SJSA1 (cell line): ENCODE results near the gene RAD51B. TPM values are rescaled to one million over a fixed set of nuclear protein-coding genes. Genes with fewer than 3 reads are reported as not detected.

Experiments
- DNase-seq, 2 experiments: peaks; one replicate each; pipeline ENCODE4 v3.0.0-alpha.2; 2015 to 2020; ENCODE audit warnings: low spot score in 2 of 2, low read depth in 1 of 2
- H3K27ac ChIP-seq: fragments of 250-450 bp; sonication (Bioruptor Pico); 2 replicates; pipeline ENCODE4 v1.5.1; 2020; ENCODE audit warnings: mild to moderate bottlenecking, moderate library complexity
- H3K27me3 ChIP-seq: fragments of 250-450 bp; sonication (Bioruptor Pico); replicated peaks from 2 replicates; pipeline ENCODE4 v1.5.1; 2020; ENCODE audit warnings: mild to moderate bottlenecking, moderate library complexity
- H3K36me3 ChIP-seq: fragments of 250-450 bp; sonication (Bioruptor Pico); 2 replicates; pipeline ENCODE4 v1.5.1; 2020; ENCODE audit warnings: mild to moderate bottlenecking
- H3K4me1 ChIP-seq: fragments of 250-450 bp; sonication (Bioruptor Pico); replicated peaks from 2 replicates; pipeline ENCODE4 v1.6.1; 2021; ENCODE audit warnings: mild to moderate bottlenecking
- H3K4me3 ChIP-seq: fragments of 250-450 bp; sonication (Bioruptor Pico); 2 replicates; pipeline ENCODE4 v1.5.1; 2020; ENCODE audit warnings: mild to moderate bottlenecking
- H3K9me3 ChIP-seq: fragments of 250-450 bp; sonication (Bioruptor Pico); replicated peaks from 2 replicates; pipeline ENCODE4 v1.5.1; 2020; ENCODE audit warnings: mild to moderate bottlenecking
- total RNA-seq: library from RNA; depleted of rRNA; stranded (reverse); fragments of >200 nt; shearing (Covaris generic); gene quantifications from 2 replicates; pipeline ENCODE4 v1.2.3, GENCODE V29; 2014

The RAD51B gene
- total RNA-seq, 1 experiment from 2014 or later = 4.7 TPM

GRCh38 chr14:68728342-68729106 is 908.9 kb downstream of the RAD51B start:
- Histone ChIP-seq H3K27me3 (no peaks in the 10 kb centered on the region), H3K9me3 (no peaks in the 10 kb centered on the region), H3K27ac (no peak overlapping the region), H3K36me3 (no peaks in the 10 kb centered on the region), H3K4me3 (no peak overlapping the region), H3K4me1 (no peaks in the 10 kb centered on the region)
- DNase-seq = no peak

DNA sequence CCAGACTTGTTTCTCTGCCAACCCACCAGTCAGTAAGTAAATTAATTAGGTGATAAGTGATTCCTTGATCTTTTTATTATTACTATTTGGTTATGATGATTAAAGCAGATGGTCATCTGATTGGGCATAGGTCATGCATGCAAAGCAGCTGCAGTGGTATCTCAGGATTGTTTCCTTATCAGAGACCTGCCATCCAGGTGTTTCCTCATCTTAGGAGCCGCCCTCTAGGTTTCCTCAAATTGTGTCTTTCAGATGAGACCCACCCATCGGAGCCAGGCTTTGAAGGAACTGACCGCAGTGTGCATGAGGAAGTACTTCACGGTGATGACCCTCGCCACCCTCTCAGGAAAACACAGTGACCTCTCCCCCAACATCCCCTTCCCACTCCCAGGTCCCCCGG is 910.0 kb downstream of the RAD51B start:
- DNase-seq = no peak

GRCh38 chr14:68730348-68730747 is 910.8 kb downstream of the RAD51B start:
- DNase-seq = no peak
- Histone ChIP-seq H3K27ac (no peak overlapping the region), H3K36me3 (no peaks in the 10 kb centered on the region), H3K4me1 (no peaks in the 10 kb centered on the region), H3K9me3 (no peaks in the 10 kb centered on the region), H3K27me3 (no peaks in the 10 kb centered on the region), H3K4me3 (no peak overlapping the region)

More for the DNA sequence above, 910.0 kb downstream of the RAD51B start:
- Histone ChIP-seq H3K4me1 (no peaks in the 10 kb centered on the region), H3K27ac (no peak overlapping the region), H3K36me3 (no peaks in the 10 kb centered on the region), H3K4me3 (no peak overlapping the region), H3K9me3 (no peaks in the 10 kb centered on the region), H3K27me3 (no peaks in the 10 kb centered on the region)

- H3K4me1 ChIP-seq = peaks cover 3% of the 10 kb centered on the region
- no peak for DNase-seq
- no peaks in the 10 kb centered on the region for H3K27me3 ChIP-seq
- no peaks in the 10 kb centered on the region for H3K36me3 ChIP-seq
- no peak overlapping the region for H3K4me3 ChIP-seq
- no peak overlapping the region for H3K27ac ChIP-seq
- H3K9me3 ChIP-seq = no peaks in the 10 kb centered on the region
Observed at GRCh38 chr14:68730811-68731425, 911.3 kb downstream of the RAD51B start.

- Histone ChIP-seq H3K36me3 (no peaks in the 10 kb centered on the region), H3K27me3 (no peaks in the 10 kb centered on the region), H3K4me1 (peaks cover 6% of the 10 kb centered on the region), H3K27ac (no peak overlapping the region), H3K9me3 (no peaks in the 10 kb centered on the region), H3K4me3 (no peak overlapping the region)
- no peak for DNase-seq
Observed at GRCh38 chr14:68733086-68733914, 913.7 kb downstream of the RAD51B start.

DNA sequence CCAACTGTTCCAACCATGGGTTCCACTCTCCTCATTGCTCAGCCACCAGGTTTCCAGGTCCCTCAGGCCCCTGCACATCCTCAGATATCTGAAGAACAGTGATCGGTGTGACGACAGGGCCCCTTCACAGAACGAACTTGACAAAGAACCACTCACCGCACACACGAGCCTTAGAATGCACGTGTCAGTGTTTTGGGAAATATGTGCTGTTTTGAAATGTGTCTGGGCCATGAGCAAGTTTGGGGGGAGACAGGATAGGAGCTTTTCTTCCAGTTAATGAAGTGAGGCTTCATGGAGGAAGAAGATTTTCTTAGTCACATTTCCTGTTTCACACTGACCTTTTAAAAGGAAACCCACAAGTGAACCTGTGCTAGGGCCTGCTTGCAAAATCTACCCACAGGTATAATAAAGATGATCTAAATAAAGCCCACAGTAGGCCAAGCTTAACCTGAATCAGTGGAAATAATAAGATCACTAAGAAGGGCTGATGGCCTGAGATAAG is 914.7 kb downstream of the RAD51B start:
- Histone ChIP-seq H3K27ac (no peak overlapping the region), H3K4me3 (no peak overlapping the region), H3K36me3 (no peaks in the 10 kb centered on the region), H3K4me1 (peaks cover 6% of the 10 kb centered on the region), H3K27me3 (no peaks in the 10 kb centered on the region), H3K9me3 (no peaks in the 10 kb centered on the region)
- DNase-seq = no peak

DNA sequence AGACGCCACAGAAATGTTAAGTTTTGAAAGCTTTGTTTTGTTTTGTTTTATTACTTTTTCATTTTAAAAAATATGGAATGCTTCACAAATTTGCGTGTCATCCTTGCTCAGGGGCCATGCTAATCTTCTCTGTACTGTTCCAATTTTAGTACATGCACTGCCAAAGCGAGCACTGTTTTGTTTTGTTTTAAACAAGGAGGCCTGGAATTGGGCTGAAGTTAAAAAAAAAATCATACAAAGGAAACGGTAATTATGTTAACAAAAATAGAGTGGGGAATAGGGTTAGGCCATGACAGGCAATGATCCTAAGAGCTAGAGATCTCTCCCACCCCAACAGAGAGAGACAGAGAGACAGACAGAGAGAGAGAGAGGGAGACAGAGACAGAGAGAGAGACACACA is 916.3 kb downstream of the RAD51B start:
- Histone ChIP-seq H3K4me3 (no peak overlapping the region), H3K4me1 (peaks cover 6% of the 10 kb centered on the region), H3K27ac (no peak overlapping the region), H3K36me3 (no peaks in the 10 kb centered on the region), H3K27me3 (no peaks in the 10 kb centered on the region), H3K9me3 (no peaks in the 10 kb centered on the region)
- DNase-seq = no peak

DNA sequence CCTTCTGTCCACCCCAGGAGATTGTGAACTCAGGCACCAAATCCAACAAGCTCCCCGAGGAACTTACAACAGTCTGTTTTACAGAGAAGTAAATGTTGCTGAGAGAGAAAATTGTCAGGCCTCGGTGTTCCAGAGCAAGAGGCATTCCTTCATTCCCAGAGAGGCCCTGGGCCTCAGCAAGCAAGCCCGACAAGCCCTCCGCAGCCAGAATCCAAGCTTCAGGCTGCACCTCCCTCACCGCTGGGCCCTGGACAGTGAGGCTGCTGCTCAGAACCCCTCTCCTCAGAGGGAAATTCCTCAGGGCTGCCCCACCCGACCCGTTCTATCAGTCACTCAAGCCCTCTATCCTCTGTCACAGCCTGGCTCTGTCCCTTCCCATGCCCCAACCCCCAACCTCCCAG is 916.9 kb downstream of the RAD51B start:
- DNase-seq = no peak

GRCh38 chr14:68737086-68737485 is 917.5 kb downstream of the RAD51B start:
- Histone ChIP-seq H3K36me3 (no peaks in the 10 kb centered on the region), H3K9me3 (no peaks in the 10 kb centered on the region), H3K4me3 (no peak overlapping the region), H3K27ac (no peak overlapping the region), H3K4me1 (peaks cover 6% of the 10 kb centered on the region), H3K27me3 (no peaks in the 10 kb centered on the region)
- no peak for DNase-seq

More for the DNA sequence above, 916.9 kb downstream of the RAD51B start:
- H3K27ac ChIP-seq = no peak overlapping the region
- H3K9me3 ChIP-seq = no peaks in the 10 kb centered on the region
- H3K4me3 ChIP-seq = no peak overlapping the region
- H3K27me3 ChIP-seq = no peaks in the 10 kb centered on the region
- peaks cover 6% of the 10 kb centered on the region for H3K4me1 ChIP-seq
- no peaks in the 10 kb centered on the region for H3K36me3 ChIP-seq

- Histone ChIP-seq H3K9me3 (no peaks in the 10 kb centered on the region), H3K27me3 (no peaks in the 10 kb centered on the region), H3K27ac (no peak overlapping the region), H3K4me1 (peaks cover 6% of the 10 kb centered on the region), H3K36me3 (no peaks in the 10 kb centered on the region), H3K4me3 (no peak overlapping the region)
- no peak for DNase-seq
Observed at GRCh38 chr14:68738559-68738958, 919.0 kb downstream of the RAD51B start.

- no peaks in the 10 kb centered on the region for H3K9me3 ChIP-seq
- no peak overlapping the region for H3K27ac ChIP-seq
- H3K4me3 ChIP-seq = no peak overlapping the region
- DNase-seq = no peak
- H3K27me3 ChIP-seq = no peaks in the 10 kb centered on the region
- peaks cover 6% of the 10 kb centered on the region for H3K4me1 ChIP-seq
- H3K36me3 ChIP-seq = no peaks in the 10 kb centered on the region
Observed at GRCh38 chr14:68739701-68740100, 920.1 kb downstream of the RAD51B start.

DNA sequence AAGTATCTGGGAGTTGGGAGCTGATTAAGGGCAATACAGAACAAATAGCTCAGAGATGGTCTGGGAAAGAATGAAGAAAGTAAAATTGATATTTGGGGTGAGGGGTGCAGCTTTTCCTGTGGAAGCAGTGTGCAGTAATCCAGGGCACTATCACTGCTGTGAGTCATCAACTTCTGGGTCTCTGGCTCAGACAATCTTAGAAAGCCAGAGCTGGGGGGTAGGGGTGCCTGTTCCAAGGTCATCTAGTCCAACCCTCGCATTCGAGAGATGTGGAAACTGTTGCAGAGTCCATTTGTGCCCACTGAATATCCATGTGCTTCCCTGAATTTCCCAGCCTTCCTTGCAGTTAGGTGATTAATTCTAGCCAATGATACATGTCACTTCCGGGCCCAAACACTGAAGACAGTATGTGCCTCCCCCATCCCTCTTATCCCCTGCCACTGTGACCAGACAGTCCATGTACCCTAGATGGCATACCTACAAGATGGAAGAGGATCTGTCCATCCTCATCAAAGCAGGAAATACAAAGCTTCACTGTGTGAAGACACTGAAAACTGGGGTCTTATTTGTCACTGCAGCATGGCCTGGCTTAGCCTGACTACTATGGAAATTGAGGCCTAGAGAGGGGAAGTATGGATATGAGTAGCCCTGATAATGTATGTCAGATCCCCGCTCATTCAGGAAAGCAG is 921.4 kb downstream of the RAD51B start:
- H3K9me3 ChIP-seq = no peaks in the 10 kb centered on the region
- H3K36me3 ChIP-seq = no peaks in the 10 kb centered on the region
- no peaks in the 10 kb centered on the region for H3K27me3 ChIP-seq
- no peak overlapping the region for H3K27ac ChIP-seq
- H3K4me3 ChIP-seq = no peak overlapping the region
- H3K4me1 ChIP-seq = peaks cover 2% of the 10 kb centered on the region
- DNase-seq = no peak

- DNase-seq = no peak
- Histone ChIP-seq H3K4me1 (no peaks in the 10 kb centered on the region), H3K4me3 (no peak overlapping the region), H3K27me3 (no peaks in the 10 kb centered on the region), H3K27ac (no peak overlapping the region), H3K36me3 (no peaks in the 10 kb centered on the region), H3K9me3 (no peaks in the 10 kb centered on the region)
Observed at GRCh38 chr14:68741477-68741791, 921.9 kb downstream of the RAD51B start.
